GM19397 (cell line): ENCODE results near the gene CDH24.

Experiments used
- ATAC-seq: cut with Tn5 transposase; IDR thresholded peaks from one replicate; pipeline ENCODE4 v1.9.1; 2021; ENCODE audit warnings: mild to moderate bottlenecking, moderate library complexity; ENCODE audit not compliant: unreplicated experiment

Gene CDH24

DNA sequence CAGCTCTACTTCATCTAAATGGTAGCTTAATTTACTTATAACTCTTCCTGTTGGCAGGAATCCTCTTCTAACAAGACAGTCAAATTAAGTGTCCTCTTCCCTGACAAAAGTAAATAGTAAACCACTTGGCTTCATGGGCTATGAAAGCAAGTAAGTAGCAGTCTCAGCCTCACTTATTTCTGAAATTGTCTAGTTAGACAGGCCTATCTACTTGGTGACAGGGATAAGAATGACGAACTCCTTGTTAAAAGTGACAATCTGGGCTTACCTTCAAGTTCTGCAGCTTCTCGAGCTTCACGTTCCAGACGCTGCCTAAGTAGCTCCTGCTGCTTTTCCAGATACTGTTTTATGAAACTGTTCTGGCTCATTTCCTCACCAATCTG lies 32.9 kb upstream of the CDH24 start:
- ATAC-seq = no peak

DNA sequence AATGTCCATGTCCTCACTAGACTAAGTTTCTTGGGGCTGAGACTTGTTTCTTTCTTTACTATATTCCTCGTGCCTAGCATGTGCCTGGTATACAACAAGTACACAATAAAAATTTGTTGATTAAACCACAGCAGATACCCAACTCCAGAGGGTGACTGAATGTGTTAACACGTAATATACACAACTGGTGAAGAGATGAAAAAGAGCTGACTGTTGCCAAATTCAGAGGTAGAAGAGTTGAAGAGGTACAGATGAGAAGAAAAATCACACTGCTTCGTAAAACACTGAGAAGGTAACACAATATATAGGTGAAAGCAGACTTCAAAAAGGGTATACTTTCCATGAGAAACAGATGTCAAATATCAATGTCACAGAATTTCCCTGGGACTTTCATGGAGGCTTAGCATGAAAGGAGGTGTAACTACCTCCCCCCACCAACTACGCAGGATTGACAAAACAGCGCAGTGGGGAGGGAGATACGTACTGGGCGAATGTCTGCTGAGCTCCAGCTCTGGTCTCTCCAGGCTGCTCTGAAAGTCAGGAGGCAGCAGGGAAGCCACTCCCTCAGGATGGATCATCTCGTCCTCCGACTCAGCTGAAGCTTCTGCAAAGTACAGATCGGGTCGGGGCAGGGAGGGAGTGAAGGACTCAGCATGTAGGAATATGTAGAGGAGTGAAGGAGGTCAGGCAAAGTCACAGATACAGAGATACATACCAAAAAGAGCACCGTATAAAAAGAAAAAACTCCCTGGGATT lies 32.4 kb upstream of the CDH24 start:
- no peak for ATAC-seq

GRCh38 chr14:23086565-23086964 lies 29.2 kb upstream of the CDH24 start:
- ATAC-seq = no peak

DNA sequence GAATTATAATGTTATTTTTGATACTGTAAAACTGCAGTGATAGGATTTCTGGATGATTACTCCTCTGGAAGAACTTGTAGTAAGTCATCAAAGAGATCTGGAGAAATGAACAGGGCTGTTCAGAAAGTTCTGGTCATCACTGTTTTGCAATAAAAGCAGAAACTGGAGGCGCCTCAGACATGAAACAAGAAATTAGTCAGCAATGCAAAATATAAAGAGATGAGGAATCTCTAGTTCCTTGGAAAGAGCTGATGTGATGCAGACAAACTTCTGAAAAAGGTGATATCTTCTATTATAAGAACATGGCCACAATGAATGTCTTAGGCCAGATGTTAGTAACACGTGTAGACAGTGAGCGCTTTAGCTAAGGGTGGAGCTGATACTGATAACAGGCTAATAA lies 28.1 kb upstream of the CDH24 start:
- ATAC-seq = no peak

- no peak for ATAC-seq
Observed at GRCh38 chr14:23080474-23080873, 23.2 kb upstream of the CDH24 start.

GRCh38 chr14:23079716-23080115 lies 22.4 kb upstream of the CDH24 start:
- ATAC-seq = no peak

DNA sequence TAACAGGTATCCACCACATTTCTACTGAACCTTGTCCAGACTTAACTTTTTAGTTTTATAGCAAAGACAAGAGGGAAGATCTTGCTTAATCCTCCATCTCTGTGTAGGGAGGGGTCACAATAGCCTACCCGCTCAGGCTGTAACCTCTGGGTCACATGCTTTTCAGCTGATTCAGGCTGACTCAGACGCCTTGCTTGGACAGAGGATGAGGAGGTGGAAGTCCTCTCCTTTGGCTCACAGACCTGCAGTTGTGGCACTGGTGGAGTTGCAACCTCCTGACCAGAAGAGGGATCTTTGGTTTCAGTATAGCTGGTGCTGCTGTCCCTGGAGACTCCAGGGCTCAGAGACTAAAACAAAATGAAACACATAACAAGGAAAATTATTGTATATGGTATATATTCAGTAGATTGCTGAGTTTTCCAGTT lies 21.4 kb upstream of the CDH24 start:
- no peak for ATAC-seq

DNA sequence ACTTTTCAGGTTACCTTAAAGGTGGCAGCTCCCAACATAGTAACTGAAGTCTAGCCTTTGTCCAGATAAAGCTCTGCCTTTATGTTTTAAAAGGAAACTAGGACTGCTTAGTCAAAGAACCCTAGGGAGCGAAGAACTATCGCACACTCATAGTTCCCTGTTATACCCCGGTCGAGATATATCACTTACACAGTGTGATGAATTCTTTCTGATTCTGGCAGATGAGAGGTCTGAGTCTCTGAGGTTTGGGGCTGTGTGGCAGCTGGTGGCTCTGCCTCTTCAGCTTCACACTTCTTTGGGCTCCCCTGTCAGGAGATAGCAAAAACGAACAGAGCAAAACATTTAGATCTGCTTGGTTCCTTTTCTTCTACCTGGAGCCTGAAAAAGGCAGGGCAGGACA lies 20.6 kb upstream of the CDH24 start:
- no peak for ATAC-seq

DNA sequence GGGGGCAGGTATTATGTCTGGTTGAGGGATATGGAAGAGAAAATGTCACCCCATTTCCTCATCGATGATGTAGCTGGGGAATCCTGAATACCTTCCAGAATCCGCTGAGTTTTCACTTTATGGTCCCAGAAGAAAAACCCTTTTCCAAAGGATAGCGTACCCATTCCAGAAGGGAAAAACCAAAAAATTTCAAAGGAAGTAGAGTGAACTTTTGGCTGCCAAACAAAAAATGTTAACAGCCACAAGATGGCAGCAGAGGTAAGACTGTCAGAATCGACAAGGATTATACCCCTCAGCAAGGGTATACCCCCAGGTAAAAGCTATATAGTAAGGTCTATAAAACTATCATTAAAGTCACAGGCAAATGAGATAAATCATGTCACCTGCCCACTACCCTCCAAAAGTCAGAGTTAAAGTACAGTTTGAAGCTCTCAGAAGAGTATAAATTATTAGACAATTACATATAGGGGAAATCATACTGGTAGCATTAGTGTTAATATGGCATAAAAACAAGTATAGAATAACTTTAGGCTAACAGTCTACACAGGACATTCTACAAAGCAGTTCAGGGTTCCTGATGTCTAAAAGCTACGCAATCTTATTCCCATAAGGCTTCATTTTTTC lies 19.6 kb upstream of the CDH24 start:
- no peak for ATAC-seq

DNA sequence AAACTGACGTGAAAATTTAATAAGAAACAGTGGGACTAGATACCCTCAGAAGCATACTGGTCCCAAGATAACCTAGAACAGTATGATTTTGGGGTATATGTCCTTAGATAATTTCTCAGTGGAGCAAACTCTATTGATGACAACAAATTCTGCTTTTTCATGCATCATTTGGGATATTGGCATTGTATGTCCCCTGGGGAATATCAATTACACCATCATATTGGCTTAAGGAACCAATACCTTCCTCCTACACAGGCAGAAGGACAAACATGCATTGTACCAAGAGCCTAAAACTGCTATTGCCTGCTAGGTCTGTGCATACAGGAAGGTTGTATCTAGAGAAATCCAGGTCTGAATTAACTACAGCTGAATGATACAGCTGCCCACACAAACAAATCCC lies 17.6 kb upstream of the CDH24 start:
- no peak for ATAC-seq

DNA sequence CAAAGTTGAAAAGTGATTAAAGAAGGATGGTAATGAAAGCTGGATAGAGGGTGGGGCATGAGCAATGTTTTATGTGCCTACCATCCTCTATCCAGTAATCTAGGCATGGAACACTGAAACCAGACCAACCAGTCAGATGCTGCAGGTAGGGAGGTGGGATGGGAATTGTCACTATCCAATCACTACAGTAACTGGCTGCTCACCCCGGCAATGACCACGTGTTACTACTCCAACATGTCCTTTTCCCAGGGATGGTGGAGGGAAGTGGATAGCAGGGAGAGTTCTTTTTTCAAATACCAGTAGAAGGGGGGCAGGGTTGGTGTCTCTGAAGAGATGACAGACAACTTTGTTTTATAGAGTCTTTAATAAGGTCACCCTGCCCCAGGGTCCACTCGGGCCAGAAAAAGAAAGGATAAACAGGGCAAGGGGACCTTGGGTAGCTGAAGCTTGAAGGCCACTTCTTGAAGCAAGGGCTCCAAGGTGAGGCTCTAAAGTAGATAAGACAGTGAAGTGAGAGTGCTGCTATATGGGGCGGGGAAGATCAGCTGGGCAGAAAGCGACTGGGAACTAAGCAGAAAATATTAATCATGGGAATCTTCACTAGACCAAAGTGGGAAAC lies 14.7 kb upstream of the CDH24 start:
- ATAC-seq = no peak

DNA sequence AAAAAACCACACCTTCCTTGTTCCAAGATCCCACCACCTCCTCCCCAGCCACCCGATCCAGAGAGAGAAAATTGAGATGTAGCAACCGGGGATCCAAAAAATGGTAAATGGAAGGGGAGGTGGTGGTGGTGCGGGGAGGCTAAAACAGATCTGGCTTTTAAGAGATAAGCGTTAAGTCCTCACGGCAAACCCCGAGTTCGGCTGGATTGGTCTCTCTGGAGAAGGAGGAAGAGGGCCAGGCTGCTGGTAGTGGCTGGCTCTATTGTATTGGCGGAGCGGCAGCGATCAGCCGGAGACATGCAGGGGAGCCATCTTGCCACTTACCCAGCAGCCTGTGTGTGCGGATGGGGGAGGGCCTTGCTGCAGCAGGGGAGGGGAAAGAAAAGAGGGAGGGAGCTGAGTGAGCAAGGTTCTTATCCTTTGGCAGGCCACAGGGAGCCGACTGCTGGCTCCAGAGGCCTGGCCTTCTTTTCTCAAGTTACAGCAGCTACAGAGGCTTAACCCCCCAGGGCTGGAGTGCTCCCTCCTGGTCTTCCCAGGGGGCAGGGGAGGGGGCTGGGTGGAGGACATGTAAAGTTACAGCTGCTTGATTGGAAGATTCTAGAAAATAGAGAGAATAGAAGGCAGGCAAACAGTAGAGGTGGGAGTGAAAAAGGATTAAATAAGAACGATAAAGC lies 14.1 kb upstream of the CDH24 start:
- ATAC-seq = peak; percentile 89

- ATAC-seq = no peak
Observed at GRCh38 chr14:23070262-23071129, 13.2 kb upstream of the CDH24 start.

DNA sequence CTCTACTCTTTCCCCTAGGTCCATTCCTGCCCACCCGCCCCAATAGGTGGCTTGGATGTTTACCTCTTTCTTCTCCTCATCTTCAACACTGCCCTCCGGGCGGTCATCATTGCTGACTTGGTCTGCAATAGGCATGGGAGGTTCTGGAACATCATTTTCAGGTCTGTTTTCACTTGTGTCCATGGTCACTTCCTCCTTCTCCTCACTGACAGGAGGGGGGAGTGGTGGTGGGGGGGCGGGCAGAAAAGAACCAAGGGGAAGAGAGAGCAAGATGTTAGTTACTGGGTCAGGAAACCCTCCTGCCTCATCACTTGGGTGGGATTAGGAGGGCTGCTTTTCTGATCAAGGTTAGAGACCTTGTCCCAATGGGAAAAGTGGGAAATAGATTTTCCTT lies 12.1 kb upstream of the CDH24 start:
- ATAC-seq = no peak

GRCh38 chr14:23068789-23069412 lies 11.6 kb upstream of the CDH24 start:
- ATAC-seq = peak; percentile 54

- no peak for ATAC-seq
Observed at GRCh38 chr14:23067847-23068788, 10.8 kb upstream of the CDH24 start.

DNA sequence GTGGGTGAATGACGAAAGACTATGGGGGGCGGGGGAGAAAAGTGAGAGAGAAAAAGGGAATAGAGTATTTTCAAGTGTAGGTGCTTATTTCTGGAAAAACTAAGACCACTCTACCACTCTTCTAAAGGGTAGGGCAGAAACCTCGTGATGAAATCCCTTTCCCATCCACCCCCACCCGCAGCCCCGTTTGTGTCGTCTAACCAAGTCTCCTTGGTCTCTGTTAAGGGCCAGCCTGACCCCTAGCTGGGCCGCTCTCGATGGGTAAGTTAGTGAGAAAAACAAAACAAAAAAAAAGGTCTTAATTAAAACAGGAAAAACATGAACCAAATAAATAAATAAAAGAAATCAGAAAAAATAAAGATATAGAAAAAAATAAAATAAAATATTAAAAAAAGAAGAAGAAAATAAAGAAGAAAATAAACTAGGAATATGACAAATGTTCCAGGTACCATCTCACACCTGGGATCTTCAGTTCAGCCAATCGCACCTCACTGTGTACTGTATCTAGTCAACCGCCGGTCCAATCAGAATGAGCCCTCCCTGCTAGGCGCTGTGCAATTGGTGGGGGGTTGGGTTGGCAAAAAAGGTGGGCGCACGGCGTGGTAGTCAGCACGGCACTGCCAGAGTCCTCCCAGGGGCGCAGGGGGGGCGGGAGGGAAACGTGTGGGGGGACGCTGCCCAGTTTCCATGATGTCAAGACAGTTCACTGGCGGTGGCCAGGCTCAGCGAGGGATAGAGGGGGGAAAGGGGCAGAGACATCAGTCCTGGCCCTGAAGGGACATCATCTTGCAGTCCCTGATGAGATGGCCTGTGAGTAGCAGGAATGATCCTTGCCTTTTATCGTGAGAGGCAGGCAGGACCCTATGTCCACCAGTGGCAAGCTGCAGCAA lies 9.8 kb upstream of the CDH24 start:
- no peak for ATAC-seq

DNA sequence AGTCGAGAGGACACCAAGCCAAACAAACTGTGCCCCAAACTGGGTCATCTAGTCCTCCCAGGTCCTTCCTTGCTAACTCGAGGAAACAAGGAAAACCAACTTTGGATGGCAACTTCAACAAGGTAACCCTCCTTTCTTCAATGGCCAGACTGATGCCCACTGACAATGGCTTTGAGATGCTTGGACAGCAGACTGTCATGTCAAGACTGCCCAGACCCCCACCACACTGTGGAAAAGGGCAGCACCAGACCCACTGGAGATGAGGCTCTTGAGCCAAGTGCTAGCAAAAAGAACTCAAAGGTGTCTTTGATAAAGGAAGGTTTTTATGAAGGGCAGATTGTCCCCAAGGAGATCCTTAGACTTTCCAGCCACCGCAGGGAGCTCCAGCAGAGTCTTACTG lies 9.0 kb upstream of the CDH24 start:
- no peak for ATAC-seq
